Lower lobe of right lung (tissue), 2 donors: ENCODE data around the gene MAN1A2. TPM values are rescaled to one million over a fixed set of nuclear protein-coding genes. Genes with fewer than 3 reads are reported as not detected.

Experiments used
- ATAC-seq, 2 donors: fragments of 200-7000 bp; cut with Tn5 transposase; one replicate each; pipeline ENCODE4 v1.9.1; 2020 to 2022; ENCODE audit warnings: mild to moderate bottlenecking in 2 of 2, moderate library complexity in 2 of 2
- DNase-seq: peaks from one replicate; pipeline ENCODE4 v3.0.0-alpha.2; 2020
- H3K27ac ChIP-seq: fragments of 200-600 bp; one replicate; pipeline ENCODE4 v1.8.0; 2022
- H3K27me3 ChIP-seq: fragments of 200-600 bp; one replicate; pipeline ENCODE4 v1.8.0; 2022; ENCODE audit warnings: low read depth
- H3K36me3 ChIP-seq: fragments of 200-600 bp; one replicate; pipeline ENCODE4 v1.8.0; 2022; ENCODE audit warnings: mild to moderate bottlenecking
- H3K4me1 ChIP-seq: fragments of 200-600 bp; one replicate; pipeline ENCODE4 v1.8.0; 2022
- H3K4me3 ChIP-seq: fragments of 200-600 bp; one replicate; pipeline ENCODE4 v1.8.0; 2022; ENCODE audit warnings: mild to moderate bottlenecking
- H3K9me3 ChIP-seq: fragments of 200-600 bp; one replicate; pipeline ENCODE4 v1.8.0; 2022
- intact Hi-C: fragments of 100-400 bp; cut with DNase I; formaldehyde crosslinking; loops from one replicate; pipeline ENCODE4 v1.11.0; 2022
- total RNA-seq: library from RNA; stranded (reverse); fragmentation: NEBNext Ultra II Directional; extraction: Animal tissue kit (Norgen Biotek cat#: 25700); gene quantifications from one replicate; pipeline ENCODE4 v1.2.1, GENCODE V29; 2021
- TF ChIP-seq, protein P1 (sequence below): fragments of 200-600 bp; IDR thresholded peaks from one replicate; pipeline ENCODE4 v1.8.0; 2022; ENCODE audit warnings: antibody characterized with exemption, mild to moderate bottlenecking
- donor health status: DM: no; HTN: yes; CAD: no; lungs with severe emphysema.

MAN1A2 gene
- total RNA-seq, 1 donor from 2014 or later: 39.6 TPM

DNA sequence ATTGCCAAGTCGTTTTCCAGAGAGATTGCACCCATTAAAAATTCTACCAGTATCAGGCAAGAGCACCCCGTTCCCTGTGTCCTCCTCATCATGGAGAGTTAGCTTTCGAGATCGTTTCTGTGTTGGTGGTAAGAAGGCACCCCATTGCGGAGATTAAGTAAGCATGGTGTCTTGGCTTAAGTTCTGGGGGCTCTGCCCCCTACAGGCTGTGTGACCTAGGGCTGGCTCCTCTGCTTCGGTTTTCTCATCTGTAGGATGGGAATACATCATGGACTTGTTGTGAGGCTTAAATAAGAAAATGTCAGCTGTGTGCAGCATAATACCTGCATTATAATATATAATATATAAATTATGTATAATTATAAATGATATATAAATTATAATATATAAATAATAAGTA is 201.8 kb downstream of the MAN1A2 start:
- DNase-seq (no peak), ATAC-seq (no peak)
- H3K4me1 ChIP-seq: peaks cover 20% of the 10 kb centered on the region
- no peak overlapping the region for H3K4me3 ChIP-seq
- H3K27me3 ChIP-seq: no peaks in the 10 kb centered on the region
- no peak overlapping the region for H3K27ac ChIP-seq
- no peaks in the 10 kb centered on the region for H3K36me3 ChIP-seq
- intact Hi-C loops: no loop called here
- TF ChIP-seq, protein P1, sequence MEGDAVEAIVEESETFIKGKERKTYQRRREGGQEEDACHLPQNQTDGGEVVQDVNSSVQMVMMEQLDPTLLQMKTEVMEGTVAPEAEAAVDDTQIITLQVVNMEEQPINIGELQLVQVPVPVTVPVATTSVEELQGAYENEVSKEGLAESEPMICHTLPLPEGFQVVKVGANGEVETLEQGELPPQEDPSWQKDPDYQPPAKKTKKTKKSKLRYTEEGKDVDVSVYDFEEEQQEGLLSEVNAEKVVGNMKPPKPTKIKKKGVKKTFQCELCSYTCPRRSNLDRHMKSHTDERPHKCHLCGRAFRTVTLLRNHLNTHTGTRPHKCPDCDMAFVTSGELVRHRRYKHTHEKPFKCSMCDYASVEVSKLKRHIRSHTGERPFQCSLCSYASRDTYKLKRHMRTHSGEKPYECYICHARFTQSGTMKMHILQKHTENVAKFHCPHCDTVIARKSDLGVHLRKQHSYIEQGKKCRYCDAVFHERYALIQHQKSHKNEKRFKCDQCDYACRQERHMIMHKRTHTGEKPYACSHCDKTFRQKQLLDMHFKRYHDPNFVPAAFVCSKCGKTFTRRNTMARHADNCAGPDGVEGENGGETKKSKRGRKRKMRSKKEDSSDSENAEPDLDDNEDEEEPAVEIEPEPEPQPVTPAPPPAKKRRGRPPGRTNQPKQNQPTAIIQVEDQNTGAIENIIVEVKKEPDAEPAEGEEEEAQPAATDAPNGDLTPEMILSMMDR: no peak
- no peaks in the 10 kb centered on the region for H3K9me3 ChIP-seq

DNA sequence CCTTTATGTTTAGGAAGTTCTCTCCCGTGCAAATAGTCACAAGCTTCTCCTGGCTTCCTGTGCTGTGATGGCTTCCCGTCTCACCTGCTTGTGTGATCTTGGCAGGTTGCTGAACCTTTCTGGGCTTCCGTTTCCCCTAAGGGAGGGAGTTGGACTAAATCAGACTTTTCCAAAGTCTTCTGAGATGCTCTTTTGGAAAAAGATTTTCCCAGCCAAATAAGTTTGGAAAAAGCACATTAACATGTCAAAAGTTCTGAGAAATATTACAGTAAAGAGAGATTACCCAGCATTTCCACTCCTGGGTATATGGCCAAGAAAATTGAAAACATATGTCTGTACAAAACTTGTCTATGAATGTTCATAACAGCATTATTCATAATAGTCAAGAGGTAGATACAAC is 202.6 kb downstream of the MAN1A2 start:
- ATAC-seq (no peak), DNase-seq (no peak)
- H3K27ac ChIP-seq: no peak overlapping the region
- no peak overlapping the region for H3K4me3 ChIP-seq
- no peaks in the 10 kb centered on the region for H3K27me3 ChIP-seq
- H3K4me1 ChIP-seq: peaks cover 13% of the 10 kb centered on the region
- H3K9me3 ChIP-seq: no peaks in the 10 kb centered on the region
- H3K36me3 ChIP-seq: no peaks in the 10 kb centered on the region
- intact Hi-C loops: no loop called here
- TF ChIP-seq, protein P1: no peak

DNA sequence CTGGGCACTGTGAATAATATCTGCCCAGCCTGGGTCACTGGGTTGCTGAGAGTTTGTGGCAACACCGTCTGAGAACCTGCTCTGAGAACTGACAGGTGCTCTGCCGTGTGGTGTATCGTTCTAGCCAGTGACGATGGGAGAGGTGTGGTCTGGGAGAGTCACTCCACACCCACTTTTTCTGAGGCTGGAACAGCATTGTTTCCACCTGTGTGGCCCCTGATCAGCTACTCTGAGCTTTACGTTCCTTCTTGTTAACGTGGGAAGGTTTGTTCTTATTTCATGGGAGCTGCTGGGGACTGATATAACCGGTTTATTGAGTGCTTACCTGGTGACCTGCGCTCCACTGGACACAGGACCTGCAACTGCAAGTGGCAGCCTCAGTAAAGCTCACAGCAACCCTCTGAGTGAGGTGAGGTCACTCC is 203.8 kb downstream of the MAN1A2 start:
- H3K36me3 ChIP-seq: no peaks in the 10 kb centered on the region
- H3K4me1 ChIP-seq: peaks cover 9% of the 10 kb centered on the region
- peak; percentile 94 for ATAC-seq

DNA sequence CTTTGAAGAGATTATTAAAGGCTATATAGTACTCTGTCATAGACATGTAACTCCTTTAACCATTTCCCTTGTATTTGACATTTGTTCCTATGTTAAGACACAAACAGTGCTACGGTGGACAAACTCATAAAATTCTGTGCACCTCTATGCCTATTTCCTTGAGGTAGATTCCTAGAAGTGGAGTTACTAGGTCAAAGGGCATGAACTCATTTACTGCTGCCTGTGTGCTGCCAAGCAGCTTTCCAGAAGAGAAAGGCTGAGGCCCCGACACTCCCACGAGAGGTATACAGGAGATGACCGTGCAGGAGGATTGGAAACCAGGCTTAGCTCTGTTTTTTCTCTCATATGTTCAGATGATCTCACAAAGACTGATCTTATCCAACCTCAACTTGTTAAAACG is 204.2 kb downstream of the MAN1A2 start:
- ATAC-seq: peak in 1 of 2 donors; percentile 1
- Histone ChIP-seq H3K36me3 (no peaks in the 10 kb centered on the region), H3K9me3 (no peaks in the 10 kb centered on the region), H3K27me3 (no peaks in the 10 kb centered on the region), H3K4me1 (peaks cover 9% of the 10 kb centered on the region), H3K4me3 (no peak overlapping the region), H3K27ac (peak overlapping the region; percentile 54)
- intact Hi-C loops: no loop called here
- no peak for DNase-seq
- TF ChIP-seq, protein P1: no peak

More for the DNA sequence above, 203.8 kb downstream of the MAN1A2 start:
- no peaks in the 10 kb centered on the region for H3K9me3 ChIP-seq
- DNase-seq: peak; percentile 70
- peak overlapping the region; percentile 54 for H3K27ac ChIP-seq
- TF ChIP-seq, protein P1: no peak
- no peaks in the 10 kb centered on the region for H3K27me3 ChIP-seq
- intact Hi-C loops: no loop called here
- no peak overlapping the region for H3K4me3 ChIP-seq

DNA sequence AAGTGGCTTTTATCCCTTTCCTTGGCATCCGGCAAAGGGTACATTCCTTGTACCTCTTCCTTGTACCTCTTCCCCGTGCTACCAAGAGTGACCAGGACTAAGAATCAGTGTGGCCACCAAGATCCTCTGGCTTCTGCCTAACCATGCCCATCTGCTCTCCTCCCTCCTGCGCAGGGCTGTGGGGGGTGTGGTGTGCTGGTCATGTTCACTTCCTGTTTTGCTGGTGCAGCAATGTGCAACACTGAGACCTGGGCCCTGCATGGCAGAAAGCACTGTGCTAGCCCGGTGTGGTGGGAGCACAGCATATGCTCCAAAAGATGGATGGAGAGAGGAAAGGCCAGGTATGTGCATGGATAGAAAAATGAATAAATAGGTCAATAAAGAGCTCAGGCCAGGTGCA is 205.3 kb downstream of the MAN1A2 start:
- Histone ChIP-seq H3K27me3 (no peaks in the 10 kb centered on the region), H3K9me3 (no peaks in the 10 kb centered on the region), H3K36me3 (no peaks in the 10 kb centered on the region), H3K4me3 (no peak overlapping the region), H3K4me1 (peaks cover 9% of the 10 kb centered on the region), H3K27ac (no peak overlapping the region)
- TF ChIP-seq, protein P1: no peak
- peak; percentile 60 for DNase-seq
- intact Hi-C loops: no loop called here
- peak in 1 of 2 donors; percentile 44 for ATAC-seq
